ENCODE measurements around the gene LIN7A.

LIN7A gene

DNA sequence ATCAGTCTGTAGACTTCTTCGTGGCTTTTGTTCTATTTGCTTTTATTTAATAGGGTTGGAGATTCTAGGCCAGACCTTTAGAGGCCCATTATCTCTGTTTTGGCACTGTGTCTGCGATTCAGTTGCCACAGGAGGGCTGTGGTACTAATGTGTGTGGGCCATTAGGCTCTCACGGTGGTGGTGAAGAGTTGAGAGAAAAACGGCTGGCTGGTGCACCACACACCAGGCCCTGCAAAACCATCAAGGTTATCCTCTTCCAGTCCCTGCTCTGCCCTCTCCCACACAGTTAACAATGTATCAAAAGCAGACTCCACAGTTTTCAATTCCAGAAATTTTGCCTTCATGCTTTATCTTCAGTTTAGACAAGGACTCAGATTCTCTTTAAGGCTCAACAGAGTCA lies 123.3 kb downstream of the LIN7A start:
- Histone ChIP-seq H3K9ac (ENCODE audit: low read length) (no peak overlapping the region), H2BK5ac (ENCODE audit: low read length) (no peak overlapping the region), H3K4me2 (ENCODE audit: low read length) (no peak overlapping the region), H4K8ac (ENCODE audit: low read depth, low read length) (no peak overlapping the region), H2BK15ac (replicated peaks; ENCODE audit: low read depth) (no peak overlapping the region), H3K4me3 (ENCODE audit: low read length) (no peak overlapping the region), H3K23ac (ENCODE audit: low read length) (no peak overlapping the region), H4K5ac (ENCODE audit: low read length) (no peak overlapping the region), H3K56ac (ENCODE audit: low read length) (no peak overlapping the region), H3K27me3 (ENCODE audit: insufficient read depth, low read length, poor library complexity) (no peaks in the 10 kb centered on the region), H3K18ac (ENCODE audit: low read length) (no peak overlapping the region), H3K4ac (ENCODE audit: low read depth, low read length) (no peak overlapping the region), H3K4me1 (ENCODE audit: control insufficient read depth, low read depth, low read length) (no peaks in the 10 kb centered on the region), H2BK120ac (ENCODE audit: low read depth, low read length) (no peak overlapping the region), H2AK5ac (ENCODE audit: low read length) (no peak overlapping the region), H3K79me2 (ENCODE audit: control insufficient read depth, insufficient read depth, low read length) (no peaks in the 10 kb centered on the region), H3K36me3 (ENCODE audit: control insufficient read depth, insufficient read depth, low read length) (no peaks in the 10 kb centered on the region), H3K79me1 (ENCODE audit: low read length) (no peaks in the 10 kb centered on the region), H3K27ac (ENCODE audit: low read depth, low read length) (no peak overlapping the region)
- peak; percentile 13 for DNase-seq
- WGBS (ENCODE audit: extremely low coverage, insufficient coverage, low lambda C conversion rate) = no CpG with 5 or more reads among the region's 4 CpGs

DNA sequence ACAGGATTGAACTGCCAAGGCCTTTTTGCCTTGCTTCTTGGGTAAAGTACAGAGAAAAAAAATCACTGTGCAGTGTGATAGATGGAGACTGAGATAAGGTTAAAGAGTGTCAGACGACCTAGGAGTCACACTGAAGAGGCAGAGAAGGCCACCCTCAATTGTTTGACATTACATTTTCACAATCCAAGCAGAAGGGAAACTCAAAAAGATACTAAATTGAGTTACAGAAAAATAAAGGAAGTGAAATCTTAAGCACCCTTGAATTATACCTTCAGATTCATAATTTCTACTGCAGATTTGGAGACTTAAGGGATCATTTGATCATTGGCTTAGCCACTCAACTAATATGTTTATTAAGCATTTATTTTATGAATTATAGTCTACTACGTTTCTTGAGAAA lies 123.9 kb downstream of the LIN7A start:
- no peak overlapping the region for H3K4me2 ChIP-seq (ENCODE audit: low read length)
- H3K27ac ChIP-seq (ENCODE audit: low read depth, low read length) = no peak overlapping the region
- no peak overlapping the region for H2BK5ac ChIP-seq (ENCODE audit: low read length)
- H3K79me1 ChIP-seq (ENCODE audit: low read length) = no peaks in the 10 kb centered on the region
- H3K18ac ChIP-seq (ENCODE audit: low read length) = no peak overlapping the region
- H2BK120ac ChIP-seq (ENCODE audit: low read depth, low read length) = no peak overlapping the region
- no peak overlapping the region for H3K9ac ChIP-seq (ENCODE audit: low read length)
- H2AK5ac ChIP-seq (ENCODE audit: low read length) = no peak overlapping the region
- H3K36me3 ChIP-seq (ENCODE audit: control insufficient read depth, insufficient read depth, low read length) = no peaks in the 10 kb centered on the region
- no peaks in the 10 kb centered on the region for H3K27me3 ChIP-seq (ENCODE audit: insufficient read depth, low read length, poor library complexity)
- H4K8ac ChIP-seq (ENCODE audit: low read depth, low read length) = no peak overlapping the region
- no peak overlapping the region for H3K56ac ChIP-seq (ENCODE audit: low read length)
- no CpG with 5 or more reads among the region's 2 CpGs for WGBS (ENCODE audit: extremely low coverage, insufficient coverage, low lambda C conversion rate)
- H3K23ac ChIP-seq (ENCODE audit: low read length) = no peak overlapping the region
- H2BK15ac ChIP-seq (replicated peaks; ENCODE audit: low read depth) = no peak overlapping the region
- H3K79me2 ChIP-seq (ENCODE audit: control insufficient read depth, insufficient read depth, low read length) = no peaks in the 10 kb centered on the region
- H3K4me1 ChIP-seq (ENCODE audit: control insufficient read depth, low read depth, low read length) = no peaks in the 10 kb centered on the region
- no peak overlapping the region for H3K4ac ChIP-seq (ENCODE audit: low read depth, low read length)
- no peak overlapping the region for H3K4me3 ChIP-seq (ENCODE audit: low read length)
- peak; percentile 22 for DNase-seq
- no peak overlapping the region for H4K5ac ChIP-seq (ENCODE audit: low read length)

DNA sequence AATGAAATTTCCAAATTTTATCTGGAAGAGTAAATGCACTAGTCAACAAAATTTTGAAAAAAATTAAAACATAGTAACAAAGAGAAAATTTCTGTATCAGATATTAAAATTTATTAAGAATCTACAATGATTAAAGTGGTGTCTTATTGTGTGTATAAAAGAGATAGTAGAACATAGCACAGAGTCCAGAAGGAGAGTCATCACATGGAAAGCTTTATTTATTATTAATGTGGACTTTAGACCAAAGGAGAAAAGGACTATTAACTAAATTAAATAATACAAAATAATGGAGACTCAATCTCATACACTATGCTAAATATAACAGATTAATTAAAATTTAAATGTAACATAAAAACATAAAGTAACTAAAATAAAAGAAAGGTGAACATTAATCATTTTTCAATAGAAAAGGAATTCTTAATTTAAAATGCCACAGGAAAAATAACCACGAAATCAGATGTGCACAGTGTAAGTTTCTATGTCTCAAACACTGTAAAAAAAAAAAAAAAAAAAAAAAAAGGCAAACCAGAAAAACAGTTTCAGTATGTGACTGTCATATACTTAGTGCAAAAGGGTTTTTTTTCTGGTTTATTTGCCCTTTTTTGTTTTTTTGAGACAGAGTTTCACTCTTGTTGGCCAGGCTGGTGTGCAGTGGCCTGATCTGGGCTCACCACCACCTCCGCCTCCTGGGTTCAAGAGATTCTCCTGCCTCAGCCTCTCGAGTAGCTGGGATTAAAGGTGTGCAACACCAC lies 125.6 kb downstream of the LIN7A start:
- no peak overlapping the region for H3K23ac ChIP-seq (ENCODE audit: low read length)
- no CpG with 5 or more reads among the region's 3 CpGs for WGBS (ENCODE audit: extremely low coverage, insufficient coverage, low lambda C conversion rate)

DNA sequence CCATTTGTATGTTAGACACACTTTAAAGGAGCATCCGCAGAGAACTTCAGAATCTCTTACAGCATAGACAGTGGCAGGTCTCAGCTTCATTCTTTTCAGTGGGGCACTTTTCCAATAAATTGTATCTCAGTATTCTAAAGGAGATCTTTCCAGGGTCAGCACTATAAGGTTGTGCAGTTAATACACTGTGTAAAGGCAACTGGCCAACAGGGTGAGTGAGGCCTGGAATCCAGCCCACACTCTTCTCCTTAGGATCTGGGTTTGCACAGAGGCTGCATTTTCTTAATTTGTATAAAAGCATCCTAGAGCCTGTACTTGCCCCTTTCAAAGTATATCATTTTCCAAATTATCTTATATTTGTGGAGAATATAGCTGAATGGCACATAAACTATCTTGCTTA lies 126.9 kb downstream of the LIN7A start:
- H3K18ac ChIP-seq (ENCODE audit: low read length) = no peak overlapping the region
- no peak overlapping the region for H3K23ac ChIP-seq (ENCODE audit: low read length)
- H3K4ac ChIP-seq (ENCODE audit: low read depth, low read length) = no peak overlapping the region
- no peak overlapping the region for H2BK120ac ChIP-seq (ENCODE audit: low read depth, low read length)
- H3K27me3 ChIP-seq (ENCODE audit: insufficient read depth, low read length, poor library complexity) = no peaks in the 10 kb centered on the region
- no peak overlapping the region for H3K9ac ChIP-seq (ENCODE audit: low read length)
- no peaks in the 10 kb centered on the region for H3K79me2 ChIP-seq (ENCODE audit: control insufficient read depth, insufficient read depth, low read length)
- no peak overlapping the region for H2BK15ac ChIP-seq (replicated peaks; ENCODE audit: low read depth)
- no peak overlapping the region for H2AK5ac ChIP-seq (ENCODE audit: low read length)
- H4K8ac ChIP-seq (ENCODE audit: low read depth, low read length) = no peak overlapping the region
- no peak overlapping the region for H3K27ac ChIP-seq (ENCODE audit: low read depth, low read length)
- no peak overlapping the region for H2BK5ac ChIP-seq (ENCODE audit: low read length)
- no CpG with 5 or more reads among the region's 1 CpG for WGBS (ENCODE audit: extremely low coverage, insufficient coverage, low lambda C conversion rate)
- H3K56ac ChIP-seq (ENCODE audit: low read length) = no peak overlapping the region
- H3K4me2 ChIP-seq (ENCODE audit: low read length) = no peak overlapping the region
- H3K36me3 ChIP-seq (ENCODE audit: control insufficient read depth, insufficient read depth, low read length) = no peaks in the 10 kb centered on the region
- no peaks in the 10 kb centered on the region for H3K79me1 ChIP-seq (ENCODE audit: low read length)
- DNase-seq = no peak
- H4K5ac ChIP-seq (ENCODE audit: low read length) = no peak overlapping the region
- no peaks in the 10 kb centered on the region for H3K4me1 ChIP-seq (ENCODE audit: control insufficient read depth, low read depth, low read length)
- no peak overlapping the region for H3K4me3 ChIP-seq (ENCODE audit: low read length)

More for the DNA sequence above, 125.6 kb downstream of the LIN7A start:
- no peaks in the 10 kb centered on the region for H3K36me3 ChIP-seq (ENCODE audit: control insufficient read depth, insufficient read depth, low read length)
- H4K5ac ChIP-seq (ENCODE audit: low read length) = no peak overlapping the region
- H3K9ac ChIP-seq (ENCODE audit: low read length) = no peak overlapping the region
- H2AK5ac ChIP-seq (ENCODE audit: low read length) = no peak overlapping the region
- H2BK120ac ChIP-seq (ENCODE audit: low read depth, low read length) = no peak overlapping the region
- no peak for DNase-seq
- no peak overlapping the region for H3K4me2 ChIP-seq (ENCODE audit: low read length)
- no peak overlapping the region for H3K27ac ChIP-seq (ENCODE audit: low read depth, low read length)
- H3K4me3 ChIP-seq (ENCODE audit: low read length) = no peak overlapping the region
- no peaks in the 10 kb centered on the region for H3K79me2 ChIP-seq (ENCODE audit: control insufficient read depth, insufficient read depth, low read length)
- H3K4me1 ChIP-seq (ENCODE audit: control insufficient read depth, low read depth, low read length) = no peaks in the 10 kb centered on the region
- no peak overlapping the region for H3K56ac ChIP-seq (ENCODE audit: low read length)
- no peaks in the 10 kb centered on the region for H3K27me3 ChIP-seq (ENCODE audit: insufficient read depth, low read length, poor library complexity)
- H2BK5ac ChIP-seq (ENCODE audit: low read length) = no peak overlapping the region
- no peaks in the 10 kb centered on the region for H3K79me1 ChIP-seq (ENCODE audit: low read length)
- no peak overlapping the region for H4K8ac ChIP-seq (ENCODE audit: low read depth, low read length)
- no peak overlapping the region for H2BK15ac ChIP-seq (replicated peaks; ENCODE audit: low read depth)
- no peak overlapping the region for H3K4ac ChIP-seq (ENCODE audit: low read depth, low read length)
- no peak overlapping the region for H3K18ac ChIP-seq (ENCODE audit: low read length)

DNA sequence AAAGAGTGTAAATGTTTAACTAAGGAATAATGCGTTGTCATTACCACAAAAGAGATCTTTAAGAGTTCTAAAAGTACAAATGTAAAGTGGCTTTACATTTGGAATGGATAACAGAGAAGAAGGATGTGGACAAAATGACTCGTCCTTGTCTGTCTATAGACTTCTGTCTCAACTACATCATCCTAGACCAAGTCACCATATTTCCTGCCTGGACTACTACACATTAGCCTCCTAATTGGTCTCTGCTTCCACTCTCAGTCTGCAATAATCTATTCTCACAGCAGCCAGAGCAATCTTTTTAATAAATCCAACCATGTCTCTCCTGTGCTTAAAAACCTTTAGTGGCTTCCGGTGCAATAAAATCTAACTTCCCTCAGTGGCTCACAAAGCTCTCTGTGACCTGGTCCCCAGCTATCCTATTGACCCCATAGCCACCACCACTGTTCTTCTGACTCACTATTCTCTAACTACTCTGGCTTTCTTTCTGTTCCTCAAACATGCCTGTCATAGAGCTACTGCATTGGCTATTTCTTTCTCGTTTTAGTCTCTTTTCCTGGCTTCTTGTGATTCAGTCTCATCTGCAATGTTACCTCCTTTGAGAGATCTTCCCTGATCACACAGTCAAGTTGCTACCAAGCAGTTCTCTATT lies 130.0 kb downstream of the LIN7A start:
- no peaks in the 10 kb centered on the region for H3K36me3 ChIP-seq (ENCODE audit: control insufficient read depth, insufficient read depth, low read length)
- H3K79me2 ChIP-seq (ENCODE audit: control insufficient read depth, insufficient read depth, low read length) = no peaks in the 10 kb centered on the region
- no peak for DNase-seq
- H3K9ac ChIP-seq (ENCODE audit: low read length) = no peak overlapping the region
- H2BK120ac ChIP-seq (ENCODE audit: low read depth, low read length) = no peak overlapping the region
- H3K27ac ChIP-seq (ENCODE audit: low read depth, low read length) = no peak overlapping the region
- H2BK5ac ChIP-seq (ENCODE audit: low read length) = no peak overlapping the region
- H3K56ac ChIP-seq (ENCODE audit: low read length) = no peak overlapping the region
- H2AK5ac ChIP-seq (ENCODE audit: low read length) = no peak overlapping the region
- H3K79me1 ChIP-seq (ENCODE audit: low read length) = no peaks in the 10 kb centered on the region
- no peak overlapping the region for H3K4ac ChIP-seq (ENCODE audit: low read depth, low read length)
- no peak overlapping the region for H3K18ac ChIP-seq (ENCODE audit: low read length)
- no peak overlapping the region for H4K8ac ChIP-seq (ENCODE audit: low read depth, low read length)
- H3K27me3 ChIP-seq (ENCODE audit: insufficient read depth, low read length, poor library complexity) = no peaks in the 10 kb centered on the region
- no peaks in the 10 kb centered on the region for H3K4me1 ChIP-seq (ENCODE audit: control insufficient read depth, low read depth, low read length)
- no CpG with 5 or more reads among the region's 4 CpGs for WGBS (ENCODE audit: extremely low coverage, insufficient coverage, low lambda C conversion rate)
- H3K4me3 ChIP-seq (ENCODE audit: low read length) = no peak overlapping the region
- no peak overlapping the region for H3K23ac ChIP-seq (ENCODE audit: low read length)
- no peak overlapping the region for H2BK15ac ChIP-seq (replicated peaks; ENCODE audit: low read depth)
- H3K4me2 ChIP-seq (ENCODE audit: low read length) = no peak overlapping the region
- no peak overlapping the region for H4K5ac ChIP-seq (ENCODE audit: low read length)

Measured in mesendoderm (in vitro differentiated cells).